ENCODE results near the gene SLC35B4.

GRCh38 chr7:134357486-134357885, 40.8 kb upstream of the SLC35B4 start:
- TF ChIP-seq EZH2 (IDR thresholded peaks at IDR 0.05) = no peak
- TF ChIP-seq POLR2AphosphoS5 (IDR thresholded peaks at IDR 0.05; ENCODE audit: borderline replicate concordance, low read depth, low read length) = no peak
